ENCODE results near the gene SLC8A3.
"Not testable (repeated sequence)": the region's sequence is repeated elsewhere in the genome, so short reads cannot be mapped to it uniquely, and the experiment has no call there.

The SLC8A3 gene, protein sequence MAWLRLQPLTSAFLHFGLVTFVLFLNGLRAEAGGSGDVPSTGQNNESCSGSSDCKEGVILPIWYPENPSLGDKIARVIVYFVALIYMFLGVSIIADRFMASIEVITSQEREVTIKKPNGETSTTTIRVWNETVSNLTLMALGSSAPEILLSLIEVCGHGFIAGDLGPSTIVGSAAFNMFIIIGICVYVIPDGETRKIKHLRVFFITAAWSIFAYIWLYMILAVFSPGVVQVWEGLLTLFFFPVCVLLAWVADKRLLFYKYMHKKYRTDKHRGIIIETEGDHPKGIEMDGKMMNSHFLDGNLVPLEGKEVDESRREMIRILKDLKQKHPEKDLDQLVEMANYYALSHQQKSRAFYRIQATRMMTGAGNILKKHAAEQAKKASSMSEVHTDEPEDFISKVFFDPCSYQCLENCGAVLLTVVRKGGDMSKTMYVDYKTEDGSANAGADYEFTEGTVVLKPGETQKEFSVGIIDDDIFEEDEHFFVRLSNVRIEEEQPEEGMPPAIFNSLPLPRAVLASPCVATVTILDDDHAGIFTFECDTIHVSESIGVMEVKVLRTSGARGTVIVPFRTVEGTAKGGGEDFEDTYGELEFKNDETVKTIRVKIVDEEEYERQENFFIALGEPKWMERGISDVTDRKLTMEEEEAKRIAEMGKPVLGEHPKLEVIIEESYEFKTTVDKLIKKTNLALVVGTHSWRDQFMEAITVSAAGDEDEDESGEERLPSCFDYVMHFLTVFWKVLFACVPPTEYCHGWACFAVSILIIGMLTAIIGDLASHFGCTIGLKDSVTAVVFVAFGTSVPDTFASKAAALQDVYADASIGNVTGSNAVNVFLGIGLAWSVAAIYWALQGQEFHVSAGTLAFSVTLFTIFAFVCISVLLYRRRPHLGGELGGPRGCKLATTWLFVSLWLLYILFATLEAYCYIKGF

DNA sequence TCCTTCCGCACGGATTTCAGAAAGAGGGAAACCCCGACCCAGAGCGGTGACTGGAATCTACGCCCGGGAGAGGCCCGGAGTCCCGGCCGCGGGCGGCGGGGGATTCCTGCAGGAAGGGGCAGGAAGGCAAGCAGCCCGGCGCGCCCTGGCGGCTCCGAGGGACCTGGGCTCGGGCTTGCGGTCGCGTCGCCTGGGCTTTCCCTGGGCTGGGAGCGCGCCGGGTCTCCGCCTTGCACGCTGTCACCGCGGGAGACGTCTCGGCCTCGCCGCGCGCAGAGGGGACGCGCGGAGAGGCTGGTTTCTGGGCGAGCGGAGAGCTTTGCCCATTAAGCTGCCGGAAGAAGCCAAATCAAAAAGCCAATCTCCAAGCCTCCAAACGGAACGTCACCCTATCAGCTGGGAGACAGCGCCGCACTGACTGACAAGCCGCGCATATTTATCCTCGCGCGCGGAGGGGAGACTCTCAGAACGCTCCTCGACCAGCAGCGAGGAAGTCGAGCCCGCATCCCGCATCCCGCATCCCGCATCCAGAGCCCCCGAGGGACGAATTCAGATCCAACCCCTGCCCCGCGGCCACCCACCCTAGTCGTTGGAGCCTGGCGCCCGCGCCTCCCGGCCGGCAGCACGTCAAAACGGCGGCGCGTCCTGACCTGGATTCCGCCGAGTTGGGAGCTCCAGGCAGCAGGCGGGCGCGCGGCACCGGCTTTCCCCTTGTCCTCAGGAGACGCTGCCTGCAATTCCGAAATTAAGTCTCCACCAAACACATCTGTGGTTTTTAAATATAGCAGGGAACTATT lies at the start of gene SLC8A3:
TSS of gene SLC8A3 (minus strand) at position 293 of the 797 bp plus-strand sequence. CDS start 20,529 bp downstream, outside the sequence.
- in situ Hi-C loops (cut with HindIII; ENCODE audit: low sequenced_read_pairs): no loop called here

DNA sequence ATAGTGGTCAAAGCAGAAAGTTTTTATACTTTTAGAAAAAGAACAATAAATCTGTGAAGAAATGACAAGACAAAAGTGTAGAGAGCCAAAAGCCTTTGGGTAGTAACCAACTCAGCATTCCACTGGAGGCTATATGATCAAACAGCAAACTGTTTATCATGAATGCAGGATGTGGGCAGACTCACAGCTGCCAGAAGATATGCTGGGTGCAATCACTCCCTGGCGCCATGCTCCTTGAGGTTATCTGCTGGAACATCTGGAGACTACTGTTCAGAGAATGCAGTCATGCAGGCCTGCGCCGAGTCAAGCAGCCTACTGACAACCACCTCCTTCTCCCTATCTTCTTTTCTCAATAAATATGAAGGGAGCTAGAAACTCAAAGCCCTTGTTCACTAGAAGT lies 49.0 kb upstream of the SLC8A3 start:
- in situ Hi-C loops (cut with HindIII; ENCODE audit: low sequenced_read_pairs): no loop called here

DNA sequence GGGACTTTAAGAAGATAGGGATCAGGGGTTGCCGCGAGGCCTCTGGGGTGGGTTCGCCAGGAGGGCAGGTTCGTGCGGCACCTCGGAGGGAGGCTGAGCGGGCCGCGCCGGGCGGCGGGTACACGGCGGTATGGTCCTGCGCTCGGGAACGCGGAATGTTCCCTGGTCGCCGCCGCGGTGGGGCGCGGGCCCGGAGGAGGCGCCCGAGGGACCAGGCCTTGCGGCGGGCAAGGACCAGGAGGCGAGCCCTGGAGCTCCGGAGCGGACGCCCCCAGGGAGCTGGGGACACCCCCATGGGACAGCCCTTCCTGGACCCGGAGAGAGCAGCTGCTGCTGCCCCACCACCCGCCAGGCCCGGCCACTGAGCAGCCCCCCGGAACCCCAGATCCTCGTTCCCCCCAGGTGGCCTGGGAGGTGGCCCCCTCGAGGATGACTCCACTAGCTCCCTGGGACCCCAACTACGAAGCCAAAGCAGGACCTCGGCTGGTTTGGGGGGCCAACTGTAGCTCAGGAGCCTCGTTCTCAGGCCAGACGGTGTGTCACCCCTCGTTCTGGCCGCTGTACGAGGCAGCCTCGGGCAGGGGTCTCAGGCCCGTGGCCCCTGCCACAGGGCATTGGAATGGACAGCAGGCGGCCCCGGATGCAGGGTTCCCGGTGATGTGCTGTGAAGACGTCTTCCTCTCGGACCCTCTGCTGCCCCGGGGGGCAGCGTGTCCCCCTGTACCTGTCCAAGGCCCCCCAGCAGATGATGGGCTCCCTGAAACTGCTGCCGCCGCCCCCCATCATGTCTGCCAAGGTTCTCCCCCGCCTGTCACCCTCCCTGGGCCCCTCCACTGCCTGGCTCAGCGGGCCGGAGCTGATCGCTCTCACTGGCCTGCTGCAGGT lies 45.6 kb upstream of the SLC8A3 start:
- in situ Hi-C loops (cut with HindIII; ENCODE audit: low sequenced_read_pairs): no loop called here

DNA sequence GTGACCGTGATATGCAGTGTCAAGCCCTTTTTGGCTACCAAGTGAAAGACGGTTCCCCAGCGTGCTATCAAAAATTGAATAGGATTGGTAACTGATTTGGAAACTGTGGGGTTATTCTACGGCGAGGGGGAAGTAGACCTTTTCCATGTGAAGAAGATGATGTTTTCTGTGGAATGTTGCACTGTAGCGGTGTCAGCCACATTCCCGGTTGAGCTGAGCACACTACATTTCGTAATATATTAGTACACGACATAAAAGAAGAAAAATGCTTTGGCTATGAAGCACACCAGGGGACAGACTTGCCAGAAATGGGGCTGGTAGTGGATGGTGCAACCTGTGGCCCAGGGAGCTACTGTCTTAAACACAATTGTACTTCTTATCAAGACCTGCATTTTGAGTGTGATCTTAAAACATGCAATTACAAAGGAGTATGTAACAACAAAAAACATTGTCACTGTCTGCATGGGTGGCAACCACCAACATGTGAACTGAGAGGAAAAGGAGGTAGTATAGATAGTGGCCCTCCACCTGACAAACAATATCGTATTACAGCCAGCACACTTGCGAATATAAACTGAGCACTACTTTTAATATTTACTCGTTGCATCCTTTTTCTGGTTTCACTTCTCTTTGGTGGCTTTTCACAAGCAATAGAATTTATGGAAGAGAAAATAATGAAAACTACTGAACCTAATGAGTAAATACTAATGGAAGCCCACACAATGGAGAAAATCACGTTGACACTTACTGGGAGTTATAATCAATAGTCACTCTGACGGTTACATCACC lies 43.2 kb upstream of the SLC8A3 start:
- in situ Hi-C loops (cut with HindIII; ENCODE audit: low sequenced_read_pairs): not testable (repeated sequence)

DNA sequence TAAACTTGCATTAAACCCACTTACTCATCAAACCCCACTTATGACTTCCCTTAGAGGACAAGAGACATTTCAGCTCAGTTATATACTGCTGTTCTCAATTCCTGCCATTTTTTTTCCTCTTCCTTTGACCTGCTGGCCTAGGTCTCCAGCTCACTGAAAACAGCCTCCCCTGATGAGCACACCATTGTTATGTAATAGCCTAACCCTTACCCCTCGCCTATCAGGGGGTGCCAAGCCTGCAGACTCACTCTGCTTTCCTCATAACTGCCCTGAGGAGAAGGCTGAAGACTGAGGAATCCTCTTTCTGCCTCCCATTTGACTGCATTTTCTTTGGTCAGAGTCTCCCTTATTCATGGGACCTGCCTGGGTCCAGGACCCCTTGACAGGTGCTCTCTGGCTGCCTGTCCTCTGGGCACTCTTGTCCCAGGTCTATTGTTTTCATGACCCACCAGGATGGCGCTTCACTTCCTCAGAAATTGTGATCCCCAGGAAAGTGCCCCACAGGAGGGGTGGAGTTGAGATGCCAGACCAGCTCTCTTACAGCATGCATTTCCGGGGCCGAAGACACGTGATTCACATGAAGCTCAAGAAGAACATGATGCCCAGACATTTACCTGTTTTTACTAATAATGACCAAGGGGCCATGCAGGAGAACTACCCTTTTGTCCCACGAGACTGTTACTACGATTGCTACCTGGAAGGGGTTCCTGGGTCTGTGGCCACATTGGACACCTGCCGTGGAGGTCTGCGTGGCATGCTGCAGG lies 41.3 kb upstream of the SLC8A3 start:
- in situ Hi-C loops (cut with HindIII; ENCODE audit: low sequenced_read_pairs): not testable (repeated sequence)

DNA sequence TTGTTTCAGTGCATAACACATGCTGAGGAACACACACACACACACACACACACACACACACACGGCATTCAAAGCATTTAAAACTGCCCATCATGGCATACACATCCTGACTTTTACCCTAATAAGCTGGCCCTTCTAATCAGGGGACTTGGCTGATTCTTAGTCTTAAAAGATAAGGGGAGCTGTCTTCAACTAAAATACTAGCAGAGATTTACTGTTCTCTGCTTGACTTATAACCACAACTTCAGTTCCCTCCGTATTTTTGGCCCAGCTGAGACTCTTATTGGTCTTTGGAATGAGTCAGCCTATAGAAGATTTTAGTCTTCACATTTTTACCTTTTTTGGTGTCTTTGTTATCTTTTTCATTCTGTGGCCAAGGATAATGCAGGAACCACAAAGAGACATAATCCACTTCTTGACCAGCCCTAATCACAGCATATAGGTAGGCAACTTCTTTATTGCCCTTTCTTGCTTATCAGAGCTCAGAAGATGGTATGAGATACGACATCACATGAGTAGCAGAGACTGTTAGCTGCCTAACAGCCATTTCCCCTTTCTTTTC lies 25.1 kb upstream of the SLC8A3 start:
- in situ Hi-C loops (cut with HindIII; ENCODE audit: low sequenced_read_pairs): no loop called here

DNA sequence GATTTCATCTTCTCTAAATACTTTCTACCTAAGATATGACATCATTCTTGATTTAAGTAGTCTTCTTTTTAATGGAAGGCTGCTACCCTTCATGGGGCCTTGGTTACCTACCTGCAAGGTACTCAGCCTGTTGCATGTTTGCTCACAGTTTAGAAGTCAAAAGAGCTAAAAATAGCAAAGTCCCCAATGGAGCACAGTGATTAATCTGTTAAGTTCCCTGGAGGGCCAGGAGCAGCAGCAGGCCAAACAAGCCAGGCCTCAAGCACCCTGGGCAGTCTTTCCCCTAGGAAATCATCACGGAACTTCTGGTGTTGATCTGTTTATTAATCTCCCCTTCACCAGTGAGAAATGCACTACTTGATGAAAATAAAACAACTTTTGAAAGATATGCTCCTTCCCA lies 24.0 kb upstream of the SLC8A3 start:
- in situ Hi-C loops (cut with HindIII; ENCODE audit: low sequenced_read_pairs): no loop called here

DNA sequence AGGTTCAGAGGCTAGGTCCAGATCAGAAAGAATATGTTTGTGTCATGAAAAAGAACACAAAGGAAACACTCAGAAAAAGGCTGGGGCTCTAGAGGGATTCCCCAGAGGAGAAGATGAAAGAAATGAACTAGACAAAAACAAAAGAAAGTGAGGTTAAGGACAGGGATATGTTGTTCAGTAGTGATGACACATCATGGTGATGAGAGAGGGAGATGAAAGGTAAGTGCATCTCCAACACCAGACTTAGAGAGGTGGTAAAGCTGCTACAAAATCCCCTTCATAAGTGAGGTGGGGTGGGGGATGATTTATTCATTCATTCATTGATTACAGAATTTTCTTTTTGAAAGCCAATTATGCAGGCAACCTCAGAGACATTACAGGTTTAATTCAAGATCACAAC lies 19.6 kb upstream of the SLC8A3 start:
- in situ Hi-C loops (cut with HindIII; ENCODE audit: low sequenced_read_pairs): no loop called here

DNA sequence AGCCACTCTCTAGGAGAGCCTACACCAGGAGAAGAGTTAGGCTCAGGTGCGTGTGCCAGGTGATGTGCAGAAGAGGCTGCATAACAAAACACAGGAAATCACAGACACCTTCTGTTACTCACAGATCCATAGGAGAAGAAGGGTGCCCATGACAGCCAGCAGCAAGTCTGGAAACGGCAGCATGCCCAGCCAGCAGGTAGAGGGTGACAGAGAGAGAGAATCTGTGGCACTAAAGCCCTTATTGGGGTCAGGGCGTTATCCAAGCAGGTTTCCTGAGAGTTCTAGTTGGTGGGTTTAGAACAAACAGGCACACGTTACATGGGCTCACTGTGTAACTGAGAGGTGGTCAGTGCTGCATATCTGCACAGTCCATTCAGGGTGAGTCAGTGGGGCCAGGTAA lies 14.9 kb upstream of the SLC8A3 start:
- in situ Hi-C loops (cut with HindIII; ENCODE audit: low sequenced_read_pairs): no loop called here

DNA sequence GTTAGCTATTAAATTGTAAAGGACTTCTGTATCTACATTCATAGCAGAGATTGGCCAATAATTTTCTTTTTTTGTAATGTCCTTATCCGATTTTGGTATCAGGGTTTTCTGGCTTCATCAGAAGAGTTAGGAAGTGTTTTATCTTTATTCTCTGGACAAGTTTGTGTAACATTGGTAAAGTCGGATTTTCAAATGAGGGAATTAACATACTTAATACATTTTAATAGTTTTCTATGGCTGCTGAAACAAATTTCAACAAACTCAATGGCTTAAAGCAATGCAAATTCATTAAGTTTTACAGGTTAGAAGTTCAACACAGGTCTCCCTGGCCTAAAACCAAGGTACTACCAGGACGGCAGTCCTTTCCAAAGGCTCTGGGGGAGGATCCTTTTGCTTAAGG lies 13.2 kb upstream of the SLC8A3 start:
- in situ Hi-C loops (cut with HindIII; ENCODE audit: low sequenced_read_pairs): no loop called here

DNA sequence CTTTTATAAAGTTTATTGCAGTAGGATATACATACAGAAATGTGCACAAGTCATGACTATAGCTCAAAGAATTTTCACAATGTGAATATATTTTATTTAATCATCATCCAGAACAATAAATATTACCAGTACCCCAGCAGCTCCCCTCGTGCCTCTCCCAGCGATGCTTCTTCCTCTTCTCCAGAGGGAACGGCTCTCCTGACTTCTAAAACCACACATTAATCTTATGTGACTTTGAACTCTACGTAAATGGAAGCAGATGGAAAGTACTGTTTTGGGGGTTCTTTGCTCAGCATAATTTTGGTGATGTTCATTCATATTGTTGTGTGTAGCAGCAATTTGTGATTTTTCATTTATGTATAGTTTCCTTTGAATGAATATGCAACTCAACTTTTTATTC lies 4.6 kb upstream of the SLC8A3 start:
- in situ Hi-C loops (cut with HindIII; ENCODE audit: low sequenced_read_pairs): no loop called here

DNA sequence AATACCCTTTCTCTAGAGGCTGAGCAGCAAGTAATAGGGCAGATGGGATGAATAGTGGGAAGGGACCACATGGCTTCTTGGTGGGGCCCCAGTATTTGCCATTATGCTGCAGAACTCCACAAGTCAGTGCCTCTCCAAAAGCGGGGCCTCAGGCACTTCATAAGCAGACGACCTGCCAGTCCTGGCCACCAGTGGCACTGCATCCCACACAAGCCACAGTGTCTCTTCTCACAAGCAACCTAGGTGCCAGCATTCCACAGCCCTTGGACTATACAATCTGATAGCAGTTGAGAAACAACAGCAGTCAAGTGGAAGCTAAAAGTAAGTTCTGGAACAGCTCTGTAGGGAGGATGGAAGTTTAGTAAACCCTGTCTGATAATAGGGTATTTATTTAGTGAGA lies 4.2 kb upstream of the SLC8A3 start:
- in situ Hi-C loops (cut with HindIII; ENCODE audit: low sequenced_read_pairs): no loop called here

DNA sequence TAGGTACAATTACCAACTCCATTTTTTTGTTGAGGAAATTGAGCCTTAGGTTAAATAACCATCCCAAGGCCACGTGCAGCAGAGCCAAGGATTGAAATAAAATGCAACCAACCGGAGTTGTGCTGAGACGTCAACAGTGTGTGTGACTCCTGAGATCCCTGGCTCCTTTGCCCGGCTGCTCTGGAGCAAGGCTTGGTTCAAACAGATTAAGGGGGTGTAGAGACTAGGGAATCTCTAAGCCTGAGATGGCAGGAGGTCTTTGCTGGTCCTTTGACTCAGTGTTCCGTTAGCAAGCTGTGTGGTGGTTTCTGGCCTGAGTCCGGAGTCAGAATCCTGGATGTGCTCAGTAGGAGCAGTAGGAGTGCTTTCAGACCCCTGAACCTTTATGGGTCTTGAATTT lies 1.4 kb upstream of the SLC8A3 start:
- in situ Hi-C loops (cut with HindIII; ENCODE audit: low sequenced_read_pairs): no loop called here

DNA sequence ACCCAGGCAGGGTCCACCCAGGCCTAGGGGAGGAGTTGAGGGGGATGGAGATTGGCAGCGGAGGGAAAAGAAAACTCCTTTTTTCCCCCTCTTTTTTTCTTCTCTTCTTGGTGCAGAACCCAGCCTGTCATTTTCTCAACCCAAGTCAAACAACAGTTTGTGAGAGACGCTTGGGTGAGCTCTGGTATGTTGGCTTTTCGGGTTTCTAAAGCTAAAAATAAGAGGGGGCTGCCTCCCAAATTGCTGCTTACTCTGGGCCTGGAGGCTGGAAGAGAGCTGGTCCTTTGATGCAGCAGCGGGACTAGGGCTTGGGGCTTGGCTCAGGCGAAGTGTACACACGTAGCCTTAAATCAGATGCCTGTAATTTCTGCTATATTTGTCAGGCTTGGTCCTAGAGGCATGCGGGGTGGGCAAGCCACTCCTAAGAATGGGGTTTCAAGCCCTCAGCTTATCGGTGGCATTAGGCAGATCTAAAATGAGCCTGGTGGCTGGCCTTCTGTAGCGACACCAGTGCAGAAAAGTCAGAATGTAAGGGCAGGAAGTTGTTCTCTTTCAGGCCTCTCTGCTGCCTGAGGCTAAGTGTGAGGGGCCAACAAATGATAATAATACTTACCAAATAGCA lies 816 bp upstream of the SLC8A3 start:
- in situ Hi-C loops (cut with HindIII; ENCODE audit: low sequenced_read_pairs): no loop called here

DNA sequence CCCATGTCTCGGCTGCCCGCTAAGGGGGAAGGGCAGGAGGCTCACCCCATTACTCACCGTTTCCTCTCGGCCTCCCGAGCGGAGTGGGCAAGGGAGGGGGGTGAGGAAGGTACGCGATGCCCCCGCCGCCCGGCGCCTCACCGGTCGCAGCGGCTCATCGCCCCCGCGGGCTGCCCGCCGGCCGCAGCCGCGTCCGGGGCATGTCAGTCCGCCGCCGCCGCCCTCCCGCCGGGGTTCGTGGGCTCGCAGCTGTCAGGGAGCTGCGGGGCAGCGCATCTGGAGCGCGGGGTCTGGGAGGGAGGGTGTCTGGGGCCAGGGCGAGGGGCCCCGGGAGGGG lies 461 bp downstream of the SLC8A3 start:
- in situ Hi-C loops (cut with HindIII; ENCODE audit: low sequenced_read_pairs): no loop called here

DNA sequence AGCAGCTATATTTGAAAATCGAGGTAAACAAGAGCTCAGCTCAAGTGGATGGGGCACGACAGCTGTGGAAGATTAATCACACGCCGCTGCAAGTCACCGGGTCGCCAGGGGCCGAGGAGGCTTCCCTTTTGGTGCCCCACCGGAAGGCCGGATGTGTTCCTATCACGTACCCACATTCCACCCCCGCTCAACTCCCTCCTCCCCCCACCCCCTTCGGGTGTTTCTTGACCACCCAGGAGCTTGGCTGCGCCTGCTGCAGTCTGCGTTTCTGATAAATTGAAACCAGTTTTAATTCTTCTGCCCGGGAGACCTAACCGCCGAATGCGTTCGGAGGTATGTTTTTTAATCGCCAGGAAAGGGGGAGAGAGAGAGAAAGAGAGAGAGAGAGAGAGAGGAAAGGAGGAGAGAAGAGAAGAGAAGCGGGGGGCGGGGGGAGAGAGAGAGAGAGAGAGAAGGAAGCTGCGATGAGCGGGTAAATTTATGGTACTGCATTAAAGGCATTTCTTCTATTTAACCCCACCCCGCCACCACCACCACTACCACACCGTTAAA lies 1.8 kb downstream of the SLC8A3 start:
- in situ Hi-C loops (cut with HindIII; ENCODE audit: low sequenced_read_pairs): no loop called here

DNA sequence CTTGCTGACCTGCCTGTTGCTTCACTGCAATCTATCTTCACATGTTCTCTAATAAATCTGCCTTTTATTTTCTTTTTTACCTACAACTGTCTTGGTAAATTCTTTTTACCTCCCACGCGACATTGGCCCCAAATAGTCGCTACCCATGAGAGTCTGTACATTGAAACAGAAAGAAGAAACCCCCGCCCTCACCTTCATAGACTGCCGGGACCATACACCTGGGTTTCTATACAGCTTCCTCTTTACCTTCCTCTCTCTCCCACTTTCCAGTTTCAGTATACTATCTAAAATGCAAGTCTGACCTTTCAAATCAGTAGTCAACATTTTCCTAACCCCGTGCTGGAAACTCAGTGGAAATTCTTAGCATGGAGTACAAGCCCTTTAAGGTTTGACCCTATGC lies 4.8 kb downstream of the SLC8A3 start:
- in situ Hi-C loops (cut with HindIII; ENCODE audit: low sequenced_read_pairs): no loop called here

DNA sequence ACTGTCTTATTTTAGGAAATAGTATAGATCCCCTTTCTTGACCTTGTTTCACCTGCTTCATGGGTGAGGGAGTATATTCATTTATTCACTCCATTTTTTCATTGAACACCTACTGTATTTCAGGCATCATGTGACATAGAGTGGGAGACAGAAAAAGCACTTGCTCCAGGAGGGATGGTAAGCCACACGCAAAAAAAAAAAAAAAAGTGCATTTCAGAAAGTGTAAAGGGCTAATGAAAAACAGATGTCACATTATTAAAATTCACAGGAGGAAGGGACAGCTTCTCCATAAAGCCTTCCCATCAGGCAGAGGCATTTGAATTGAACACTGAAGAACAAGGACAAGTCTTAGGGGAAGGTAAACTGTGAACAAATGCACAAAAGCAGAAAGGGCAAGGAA lies 7.5 kb downstream of the SLC8A3 start:
- in situ Hi-C loops (cut with HindIII; ENCODE audit: low sequenced_read_pairs): no loop called here

All from DLD1 (cell line).